SK-N-MC (cell line): ENCODE measurements around the gene LRCH2.

Source experiments
- EZH2 ChIP-seq: fragments of 200-600 bp; sonication (generic); IDR thresholded peaks from one replicate; pipeline ENCODE4 v1.6.1; 2017; ENCODE audit warnings: antibody characterized with exemption
- FOXP2 ChIP-seq: optimal IDR thresholded peaks from 2 replicates; pipeline ENCODE3; 2011; ENCODE audit warnings: mild to moderate bottlenecking, moderate library complexity; ENCODE audit not compliant: insufficient read depth; ENCODE audit errors: extremely low read length, control extremely low read depth
- POLR2AphosphoS5 ChIP-seq: IDR thresholded peaks from 2 replicates; pipeline ENCODE4 v1.6.1; 2012; ENCODE audit warnings: mild to moderate bottlenecking, low read depth, low read length, borderline replicate concordance

GRCh38 chrX:115266300-115266699 is 32.4 kb upstream of the LRCH2 start:
- TF ChIP-seq EZH2 (no peak), POLR2AphosphoS5 (no peak), FOXP2 (no peak)
